GM19455 (cell line): Measurements from ENCODE around the gene ZDHHC24.

Experiments
- ATAC-seq: cut with Tn5 transposase; IDR thresholded peaks from one replicate; pipeline ENCODE4 v1.9.1; 2021; ENCODE audit not compliant: unreplicated experiment

ZDHHC24 gene

DNA sequence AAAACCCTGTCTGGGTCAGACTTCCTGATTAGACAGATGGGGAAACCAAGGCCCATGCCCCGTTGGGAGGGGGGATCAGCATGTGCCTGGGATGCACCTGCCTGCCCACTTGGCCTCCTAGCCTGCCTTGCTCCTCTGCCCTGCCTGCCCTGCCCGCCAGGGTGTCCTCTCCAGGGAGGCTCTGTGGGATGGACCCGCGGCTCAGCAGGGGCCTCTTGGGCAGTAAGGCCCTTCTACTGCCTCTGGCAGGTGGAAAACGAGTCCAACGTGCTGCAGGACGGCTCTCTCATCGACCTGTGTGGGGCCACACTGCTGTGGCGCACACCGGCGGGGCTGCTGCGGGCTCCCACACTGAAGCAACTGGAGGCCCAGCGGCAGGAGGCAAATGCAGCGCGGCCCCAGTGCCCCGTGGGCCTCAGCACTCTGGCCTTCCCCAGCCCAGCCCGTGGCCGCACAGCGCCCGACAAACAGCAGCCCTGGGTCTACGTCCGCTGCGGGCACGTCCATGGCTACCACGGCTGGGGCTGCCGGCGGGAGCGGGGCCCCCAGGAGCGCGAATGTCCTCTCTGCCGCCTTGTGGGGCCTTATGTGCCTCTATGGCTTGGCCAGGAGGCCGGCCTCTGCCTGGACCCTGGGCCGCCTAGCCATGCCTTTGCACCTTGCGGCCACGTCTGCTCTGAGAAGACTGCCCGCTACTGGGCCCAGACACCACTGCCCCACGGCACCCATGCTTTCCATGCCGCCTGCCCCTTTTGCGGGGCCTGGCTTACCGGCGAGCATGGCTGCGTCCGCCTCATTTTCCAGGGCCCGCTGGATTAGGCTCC is 70.3 kb downstream of the ZDHHC24 start:
- no peak for ATAC-seq

DNA sequence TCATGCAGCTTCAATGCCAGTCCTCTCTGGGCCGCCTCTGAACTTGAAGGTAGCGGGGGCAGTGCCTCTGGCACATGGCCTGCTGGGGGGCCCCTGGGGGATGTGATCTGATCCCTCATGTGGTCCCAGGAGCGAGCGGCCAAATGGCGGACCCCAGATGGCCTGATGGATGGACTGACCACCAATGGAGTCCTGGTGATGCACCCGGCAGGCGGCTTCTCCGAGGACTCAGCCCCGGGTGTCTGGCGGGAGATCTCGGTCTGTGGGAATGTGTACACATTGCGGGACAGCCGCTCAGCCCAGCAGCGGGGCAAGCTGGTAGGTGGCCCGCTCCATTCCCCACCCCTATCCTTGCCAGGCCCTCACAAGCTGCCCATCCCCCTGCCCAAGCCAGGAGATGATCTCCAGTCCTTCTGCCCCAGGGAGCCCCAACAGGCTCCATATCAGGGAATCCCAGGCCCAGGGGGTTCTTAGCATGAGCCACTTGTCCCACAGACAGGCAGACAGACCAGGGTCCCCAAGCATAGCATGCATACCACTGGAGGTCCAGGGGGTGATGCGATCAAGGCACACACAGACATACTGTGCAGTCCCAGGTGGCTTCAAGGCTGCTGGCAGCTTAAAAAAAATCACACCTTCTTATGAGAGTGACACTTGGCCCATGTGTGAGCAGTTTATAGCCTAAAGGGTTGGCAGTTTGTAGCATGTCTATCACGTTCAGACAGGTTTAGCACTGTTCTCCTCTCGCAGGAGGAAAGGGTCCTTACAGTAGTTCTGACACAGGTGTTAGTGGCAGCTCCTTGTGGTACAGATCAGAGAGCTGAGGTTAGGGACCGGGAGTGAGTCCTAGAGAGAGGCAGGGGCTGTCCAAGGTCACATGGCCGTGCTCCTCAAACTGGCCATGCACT is 72.0 kb downstream of the ZDHHC24 start:
- no peak for ATAC-seq

GRCh38 chr11:66473167-66473566 is 72.7 kb downstream of the ZDHHC24 start:
- ATAC-seq, result no peak

GRCh38 chr11:66472054-66472453 is 73.8 kb downstream of the ZDHHC24 start:
- ATAC-seq, result no peak

DNA sequence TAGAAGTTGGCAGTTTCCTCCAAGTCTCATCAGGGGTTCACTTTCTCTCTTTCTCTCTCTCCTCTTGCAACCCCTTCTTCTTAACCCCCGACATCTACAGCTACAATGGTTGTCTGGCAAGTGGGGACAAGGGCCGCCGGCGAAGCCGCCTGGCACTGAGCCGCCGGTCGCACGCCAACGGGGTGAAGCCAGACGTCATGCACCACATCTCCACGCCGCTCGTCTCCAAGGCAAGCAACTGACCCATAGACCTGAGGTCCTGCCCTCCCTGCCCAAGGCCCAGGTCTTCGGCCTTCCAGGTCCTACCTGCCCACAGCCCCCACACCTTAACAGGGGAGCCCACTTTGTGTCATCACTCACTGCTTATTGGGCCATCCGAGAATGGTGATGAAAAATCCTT is 74.7 kb downstream of the ZDHHC24 start:
- no peak for ATAC-seq
